Brain pericyte (primary cell): ENCODE data around the gene LGALS7B.
"Not testable (repeated sequence)": the region's sequence is repeated elsewhere in the genome, so short reads cannot be mapped to it uniquely, and the experiment has no call there.

Source experiments
- DNase-seq: peaks from one replicate; pipeline ENCODE4 v3.0.0-alpha.2; 2012; ENCODE audit warnings: low read depth, low spot score

LGALS7B gene

DNA sequence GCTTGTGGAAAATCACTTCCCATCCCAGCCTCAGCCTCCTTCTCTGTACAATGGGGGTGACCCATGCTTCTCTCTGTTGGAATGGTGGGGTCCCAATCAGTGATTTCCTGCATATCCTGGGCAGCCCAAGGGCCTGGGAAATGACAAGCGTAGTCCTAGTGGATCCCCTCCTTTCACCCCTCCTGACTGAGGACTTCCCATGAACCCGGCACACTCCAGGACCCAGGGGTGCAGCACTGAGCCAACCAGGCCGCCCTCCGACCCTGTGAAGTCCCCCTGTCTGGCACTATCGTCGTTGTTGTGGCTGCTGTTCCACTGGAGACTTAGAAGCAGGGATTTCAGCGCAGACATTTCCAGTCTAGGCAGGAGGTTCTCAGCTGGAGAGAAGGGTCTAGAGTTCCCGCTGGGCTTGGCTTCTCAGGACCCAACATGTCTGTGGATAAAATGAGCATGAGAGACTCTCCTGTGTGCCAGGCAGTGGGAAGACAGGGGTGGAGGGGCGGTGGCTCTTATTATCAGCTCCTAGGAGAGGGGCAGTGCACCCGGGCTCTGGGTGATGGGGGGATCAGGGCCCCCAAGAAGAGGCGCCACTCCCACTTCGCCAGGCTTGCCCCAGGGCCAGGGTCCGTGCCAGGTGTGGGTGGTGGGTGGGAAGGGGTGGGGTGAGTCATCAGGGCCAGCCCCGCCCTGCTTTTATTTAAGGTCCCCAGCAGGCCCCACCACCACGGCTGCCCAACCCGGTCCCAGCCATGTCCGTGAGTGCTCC, at the start of gene LGALS7B:
Gene LGALS7B (plus strand): TSS at position 723 of the 766 bp plus-strand sequence. CDS start 27 bp downstream, at position 750.
- no peak for DNase-seq

DNA sequence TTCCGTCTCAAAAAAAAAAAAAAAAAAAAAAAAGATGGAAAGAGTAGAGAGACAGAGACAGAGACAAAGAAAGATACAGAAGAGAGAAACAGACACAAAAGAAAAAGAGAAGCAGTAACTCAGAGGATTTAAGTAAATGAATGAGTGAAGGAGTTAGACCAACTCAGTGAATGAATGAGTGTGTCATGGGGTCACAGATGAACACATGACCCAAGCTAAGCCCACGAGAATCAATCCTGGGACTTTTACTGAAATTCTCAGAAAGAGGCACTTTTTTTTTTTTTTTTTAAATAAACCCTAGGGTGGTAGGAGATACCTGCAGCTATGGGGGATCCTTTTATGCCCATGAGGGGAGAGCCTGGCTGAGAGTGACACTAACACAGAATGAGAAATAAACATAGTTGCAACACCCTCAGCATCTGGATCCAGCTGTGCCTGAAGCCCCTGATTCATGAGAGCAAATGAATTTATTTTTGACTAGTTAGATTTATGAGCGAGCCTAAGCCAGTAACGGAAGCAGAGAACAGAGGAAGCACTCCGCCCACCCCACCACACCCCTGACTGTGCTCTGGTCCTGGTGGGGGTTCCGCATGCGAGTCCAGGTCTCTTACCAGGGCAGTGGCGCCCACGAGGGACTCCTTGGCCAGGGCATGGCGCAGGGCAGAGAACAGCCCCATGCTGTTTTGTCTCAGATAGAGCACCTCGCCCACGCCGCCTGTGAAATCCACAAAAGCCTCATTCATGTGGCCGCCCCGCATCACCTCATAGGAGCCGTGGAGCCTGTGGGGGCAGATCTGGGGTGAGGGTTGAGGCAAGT, 49.4 kb upstream of the LGALS7B start:
- no peak for DNase-seq

DNA sequence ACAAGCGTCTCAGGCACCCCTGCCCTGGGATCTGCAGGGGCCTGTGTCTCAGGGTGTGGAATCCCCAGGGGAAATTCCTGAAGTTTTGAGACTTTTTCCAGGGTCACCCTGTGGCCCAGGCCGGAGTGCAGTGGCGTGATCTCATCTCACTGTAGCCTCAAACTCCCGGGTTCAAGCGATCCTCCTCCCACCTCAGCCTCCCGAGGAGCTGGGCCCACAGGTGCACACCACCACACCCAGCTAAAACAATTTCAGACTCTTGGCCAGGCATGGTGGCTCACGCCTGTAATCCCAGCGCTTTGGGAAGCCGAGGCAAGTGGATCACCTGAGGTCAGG, 48.8 kb upstream of the LGALS7B start:
- DNase-seq, result no peak

DNA sequence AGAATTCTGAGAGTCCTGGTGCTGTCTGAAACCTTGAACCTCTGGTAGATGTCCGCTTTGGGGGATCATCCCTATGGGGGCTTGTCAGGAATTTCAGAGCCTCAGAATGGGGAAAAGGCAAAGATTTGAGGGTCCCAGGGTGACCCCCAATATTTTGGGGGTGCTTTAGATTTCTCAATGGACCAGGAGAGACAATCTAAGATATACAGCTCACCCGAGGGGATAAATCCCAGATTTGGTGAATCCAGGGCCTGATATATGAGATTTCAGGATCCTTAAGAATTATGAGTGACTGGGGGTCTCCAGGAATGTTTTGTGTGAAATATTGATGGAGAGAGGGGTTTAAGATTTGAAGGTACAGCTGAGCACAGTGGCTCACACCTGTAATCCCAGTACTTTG, 48.1 kb upstream of the LGALS7B start:
- no peak for DNase-seq

DNA sequence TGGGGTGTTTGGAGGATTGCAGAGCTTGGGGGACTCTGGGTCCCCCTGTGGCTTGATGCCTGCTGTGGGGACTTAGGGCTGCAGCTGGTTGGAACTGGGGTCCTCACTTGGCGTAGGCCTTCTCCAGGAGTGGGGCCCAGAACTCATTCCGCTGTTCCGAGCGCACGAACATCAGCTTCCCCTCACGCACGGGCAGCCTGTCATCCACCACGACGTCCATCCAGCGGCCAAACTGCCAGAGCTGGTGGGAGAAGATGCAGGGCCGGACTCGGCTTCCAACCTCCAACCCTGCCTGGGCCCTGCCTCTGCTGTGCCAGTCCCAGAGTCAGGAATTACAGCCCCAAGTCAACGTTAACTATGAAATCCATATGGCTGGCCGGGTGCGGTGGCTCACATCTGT, 47.3 kb upstream of the LGALS7B start:
- DNase-seq, result no peak

DNA sequence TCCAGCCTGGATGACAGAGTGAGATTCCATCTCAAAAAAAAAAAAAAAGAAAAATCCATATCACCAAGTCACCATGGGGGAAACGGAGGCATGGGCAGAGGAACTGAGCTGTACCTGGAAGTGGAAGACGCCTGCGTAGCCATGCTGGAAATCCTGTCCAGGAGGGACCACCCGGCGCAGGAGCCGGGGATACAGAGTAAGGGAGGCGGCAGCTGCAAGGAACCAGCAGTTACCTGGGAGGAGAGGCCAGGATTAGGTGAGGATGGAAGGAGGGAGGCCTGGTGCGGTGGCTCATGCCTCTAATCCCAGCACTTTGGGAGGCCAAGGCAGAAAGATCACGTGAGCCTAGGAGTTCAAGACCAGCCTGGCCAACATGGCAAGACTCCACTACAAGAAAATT, 46.7 kb upstream of the LGALS7B start:
- no peak for DNase-seq

GRCh38 chr19:38742906-38743305, 46.1 kb upstream of the LGALS7B start:
- DNase-seq, result no peak

DNA sequence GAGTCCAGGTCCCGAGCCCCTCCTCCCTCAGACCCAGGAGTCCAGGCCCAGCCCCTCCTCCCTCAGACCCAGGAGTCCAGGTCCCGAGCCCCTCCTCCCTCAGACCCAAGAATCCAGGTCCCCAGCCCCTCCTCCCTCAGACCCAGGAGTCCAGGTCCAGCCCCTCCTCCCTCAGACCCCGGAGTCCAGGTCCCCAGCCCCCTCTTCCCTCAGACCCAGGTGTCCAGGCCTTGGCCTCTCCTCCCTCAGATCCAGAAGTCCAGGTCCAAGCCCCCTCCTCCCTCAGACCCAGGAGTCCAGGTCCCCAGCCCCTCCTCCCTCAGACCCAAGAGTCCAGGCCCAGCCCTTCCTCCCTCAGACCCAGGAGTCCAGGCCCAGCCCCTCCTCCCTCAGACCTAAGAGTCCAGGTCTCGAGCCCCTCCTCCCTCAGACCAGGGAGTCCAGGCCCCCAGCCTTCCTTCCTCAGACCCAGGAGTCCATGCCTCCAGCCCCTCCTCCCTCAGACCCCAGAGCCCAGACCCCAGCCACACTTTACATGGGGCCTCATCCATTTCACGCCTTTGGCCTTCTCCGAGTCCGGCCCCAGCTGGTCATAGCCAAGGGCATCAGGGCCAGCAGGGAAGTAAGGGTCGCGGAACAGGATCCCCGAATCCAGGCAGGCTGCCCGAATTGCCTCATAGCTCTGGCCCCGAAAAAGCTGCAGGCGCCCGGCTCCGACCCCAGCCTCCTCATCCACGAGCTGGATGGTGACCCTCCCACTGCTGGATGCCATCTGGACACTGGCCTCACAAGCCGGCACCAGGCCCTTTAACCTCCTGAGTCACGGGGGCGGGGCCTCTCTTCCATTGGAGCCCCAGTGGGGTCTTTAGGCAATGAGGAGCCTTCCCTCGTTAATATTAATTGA, 45.4 kb upstream of the LGALS7B start:
- no peak for DNase-seq

DNA sequence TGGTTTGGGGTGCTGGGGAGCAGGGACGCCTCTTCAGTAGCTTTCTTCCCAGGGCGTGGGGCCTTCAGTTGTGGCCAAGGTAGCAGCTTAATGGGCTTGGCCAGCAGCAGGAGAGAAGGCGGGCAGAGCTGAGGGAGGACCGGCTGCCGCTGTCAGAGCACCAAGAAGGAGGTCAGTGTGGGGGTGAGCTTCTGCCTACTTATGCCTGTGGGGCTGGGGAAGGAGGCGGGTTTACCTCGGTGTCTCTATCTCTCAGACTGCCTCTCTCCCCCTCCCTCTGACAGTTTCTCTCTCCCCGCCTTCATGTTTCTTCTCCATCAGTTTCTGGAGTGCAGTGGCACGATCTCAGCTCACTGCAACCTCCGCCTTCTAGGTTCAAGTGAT, 44.7 kb upstream of the LGALS7B start, which contains the start of gene CAPN12:
Gene CAPN12 (minus strand): TSS at position 177 of the 384 bp plus-strand sequence. CDS start 309 bp downstream, outside the sequence.
- DNase-seq, result no peak

DNA sequence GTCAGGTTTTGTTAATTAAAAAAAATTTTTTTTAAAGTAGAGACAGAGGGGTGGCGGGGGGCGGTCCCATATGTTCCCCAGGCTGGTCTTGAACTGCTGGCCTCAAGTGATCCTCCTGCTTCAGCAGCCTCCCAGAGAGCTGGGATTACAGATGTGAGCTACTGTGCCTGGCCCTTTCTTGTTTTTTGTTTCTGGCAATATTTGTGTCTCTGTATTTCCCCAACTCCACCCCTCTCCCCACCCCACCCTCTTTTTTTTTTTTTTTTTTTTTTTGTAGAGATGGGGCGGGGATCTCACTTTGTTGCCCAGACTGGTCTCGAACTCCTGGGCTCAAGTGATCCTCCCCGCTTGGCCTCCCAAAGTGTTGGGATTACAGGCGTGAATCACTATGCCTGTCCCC, 44.1 kb upstream of the LGALS7B start:
- DNase-seq, result no peak

- no peak for DNase-seq
Observed at GRCh38 chr19:38745316-38745715, 43.7 kb upstream of the LGALS7B start.

DNA sequence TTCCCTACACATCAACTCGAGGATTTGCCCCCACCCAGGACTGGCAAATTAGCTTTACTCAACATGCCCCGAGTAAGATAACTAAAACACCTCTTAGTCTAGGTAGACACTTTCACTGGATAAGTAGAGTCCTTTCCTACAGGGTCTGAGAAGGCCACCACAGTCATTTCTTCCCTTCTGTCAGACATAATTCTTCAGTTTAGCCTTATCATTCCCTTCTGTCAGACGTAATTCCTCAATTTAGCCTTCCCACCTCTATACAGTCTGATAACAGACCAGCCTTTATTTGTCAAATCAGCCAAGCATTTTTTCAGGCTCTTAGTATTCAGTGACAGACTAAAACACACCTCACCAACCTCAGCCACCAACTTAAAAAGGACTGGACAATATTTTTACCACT, 35.2 kb upstream of the LGALS7B start:
- not testable (repeated sequence) for DNase-seq

GRCh38 chr19:38754196-38754595, 34.8 kb upstream of the LGALS7B start:
- not testable (repeated sequence) for DNase-seq

- DNase-seq, result no peak
Observed at GRCh38 chr19:38759590-38760003, 29.4 kb upstream of the LGALS7B start.

- DNase-seq, result not testable (repeated sequence)
Observed at GRCh38 chr19:38760805-38761517, 28.0 kb upstream of the LGALS7B start.

DNA sequence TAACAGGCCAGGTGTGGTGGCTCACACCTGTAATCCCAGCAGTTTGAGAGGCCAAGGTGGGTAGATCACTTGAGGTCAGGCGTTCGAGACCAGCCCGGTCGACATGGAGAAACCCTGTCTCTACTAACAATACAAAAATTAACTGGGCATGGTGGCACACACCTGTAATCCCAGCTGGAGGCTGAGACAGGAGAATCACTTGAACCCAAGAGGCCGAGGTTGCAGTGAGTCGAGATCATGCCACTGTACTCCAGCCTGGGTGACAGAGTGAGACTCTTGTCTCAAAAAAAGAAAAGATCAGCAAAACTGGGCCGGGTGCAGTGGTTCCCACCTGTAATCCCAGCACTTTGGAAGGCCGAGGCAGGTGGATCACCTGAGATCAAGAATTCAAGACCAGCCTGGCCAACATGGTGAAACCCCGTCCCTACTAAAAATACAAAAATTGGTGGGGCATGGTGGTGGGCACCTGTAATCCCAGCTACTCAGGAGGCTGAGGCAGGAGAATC, 27.1 kb upstream of the LGALS7B start:
- DNase-seq, result not testable (repeated sequence)

DNA sequence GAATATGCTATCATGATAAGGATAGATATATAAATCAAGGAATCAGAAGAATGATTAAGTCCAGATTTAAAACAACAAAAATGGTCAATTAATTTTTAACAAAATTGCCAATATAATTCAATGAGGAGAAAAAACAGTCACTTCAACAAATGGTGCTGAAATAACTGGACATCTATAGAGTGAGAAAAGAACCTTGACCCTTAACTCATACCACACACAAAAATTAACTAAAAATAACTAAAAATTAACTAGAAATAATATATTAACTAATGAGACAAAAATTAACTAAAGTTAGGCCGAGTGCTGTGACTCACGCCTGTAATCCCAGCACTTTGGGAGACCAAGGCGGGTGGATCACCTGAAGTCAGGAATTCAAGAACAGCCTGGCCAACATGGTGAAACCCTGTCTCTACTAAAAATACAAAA, 25.2 kb upstream of the LGALS7B start:
- no peak for DNase-seq

GRCh38 chr19:38765214-38765613, 23.8 kb upstream of the LGALS7B start:
- DNase-seq, result no peak

DNA sequence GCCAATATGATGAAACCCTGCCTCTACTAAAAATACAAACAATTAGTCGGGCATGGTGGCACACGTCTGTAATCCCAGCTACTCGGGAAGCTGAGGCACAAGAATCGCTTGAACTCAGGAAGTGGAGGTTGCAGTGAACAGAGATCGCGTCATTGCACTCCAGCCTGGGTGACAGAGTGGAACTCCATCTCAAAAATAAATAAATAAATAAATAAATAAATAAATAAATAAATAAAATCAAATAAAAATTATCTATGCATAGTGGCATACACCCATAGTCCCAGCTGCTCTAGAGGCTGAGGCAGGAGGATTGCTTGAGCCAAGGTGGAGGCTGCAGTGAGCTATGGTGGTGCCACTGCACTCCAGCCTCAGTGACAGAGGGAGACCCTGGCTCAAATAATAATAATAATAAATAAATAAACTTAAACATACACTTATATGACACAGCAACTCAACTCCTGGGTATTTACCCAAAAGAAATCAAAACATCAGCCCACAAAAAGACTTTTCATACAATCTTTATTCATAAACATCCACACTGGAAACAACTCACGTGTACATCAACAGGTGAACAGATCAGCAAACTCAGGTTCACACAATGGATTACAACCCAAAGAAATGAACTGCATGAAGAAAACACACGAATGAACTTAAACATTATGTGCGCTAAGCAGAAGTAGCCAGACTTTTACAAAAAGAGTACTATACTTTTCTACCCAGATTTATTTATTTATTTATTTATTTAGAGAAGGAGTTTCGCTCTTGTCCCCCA, 22.5 kb upstream of the LGALS7B start:
- no peak for DNase-seq

GRCh38 chr19:38769635-38770211, 19.3 kb upstream of the LGALS7B start:
- peak; percentile 12 for DNase-seq
